Panc1 (cell line): ENCODE data around the gene TSHR.

ENCODE experiments used
- POLR2AphosphoS5 ChIP-seq: IDR thresholded peaks from 2 replicates; pipeline ENCODE4 v1.6.1; 2012; ENCODE audit warnings: mild to moderate bottlenecking, low read depth, low read length, moderate library complexity
- TF ChIP-seq, protein P1 (sequence below): fragments of 450-650 bp; IDR thresholded peaks from 2 replicates; pipeline ENCODE4 v1.5.1; 2017; ENCODE audit warnings: mild to moderate bottlenecking
- TF ChIP-seq, protein P2 (sequence below), 2 experiments: IDR thresholded peaks; 2 replicates each; pipeline ENCODE4 v1.6.1; 2011 to 2012; ENCODE audit warnings: low read depth in 2 of 2, control low read depth in 1 of 2, low read length in 1 of 2, mild to moderate bottlenecking in 1 of 2, moderate library complexity in 1 of 2; ENCODE audit not compliant: insufficient read depth in 1 of 2

DNA sequence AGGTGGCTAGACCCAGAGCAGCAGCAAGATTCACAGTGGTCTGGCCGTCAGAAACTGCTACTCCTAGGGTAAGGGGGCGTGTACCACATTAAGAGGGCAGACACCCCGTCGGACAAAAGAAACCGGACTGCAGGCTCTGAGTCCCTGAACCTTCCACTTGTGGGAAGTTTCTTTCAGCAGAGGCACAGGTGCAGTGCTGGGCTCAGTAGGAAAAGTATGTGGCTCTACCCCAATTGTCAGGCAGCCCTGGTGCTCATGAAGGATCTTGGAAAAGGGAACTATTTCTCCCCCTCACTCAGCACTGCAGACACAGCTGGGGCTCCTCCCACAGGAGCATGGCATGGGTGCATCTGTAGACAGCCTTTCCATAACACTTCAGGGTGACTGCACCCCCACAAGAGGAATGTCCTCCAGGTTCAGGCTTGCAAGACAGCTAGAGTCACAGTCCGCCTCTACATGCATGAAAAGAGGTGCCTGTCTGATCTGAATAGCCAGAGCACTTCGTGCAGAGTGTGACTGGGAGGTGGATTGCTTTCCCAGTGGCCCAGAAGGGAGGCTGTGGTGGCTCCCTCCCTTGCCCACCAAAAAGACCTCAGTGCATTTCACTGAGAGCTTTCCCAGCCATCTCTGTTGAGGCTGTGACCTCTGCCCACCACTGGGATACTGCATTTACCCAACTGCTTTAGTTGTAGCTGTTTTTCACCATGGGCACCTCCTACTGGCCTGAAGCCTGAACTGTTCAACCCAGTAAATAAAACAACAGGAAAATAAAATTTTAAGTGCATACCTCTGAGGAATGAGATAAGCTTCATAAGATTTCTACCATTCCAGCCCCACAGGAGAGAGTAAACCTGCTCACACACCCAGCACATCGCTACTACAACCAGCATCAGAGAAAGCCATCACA, 28.1 kb upstream of the TSHR start:
- TF ChIP-seq, protein P1, sequence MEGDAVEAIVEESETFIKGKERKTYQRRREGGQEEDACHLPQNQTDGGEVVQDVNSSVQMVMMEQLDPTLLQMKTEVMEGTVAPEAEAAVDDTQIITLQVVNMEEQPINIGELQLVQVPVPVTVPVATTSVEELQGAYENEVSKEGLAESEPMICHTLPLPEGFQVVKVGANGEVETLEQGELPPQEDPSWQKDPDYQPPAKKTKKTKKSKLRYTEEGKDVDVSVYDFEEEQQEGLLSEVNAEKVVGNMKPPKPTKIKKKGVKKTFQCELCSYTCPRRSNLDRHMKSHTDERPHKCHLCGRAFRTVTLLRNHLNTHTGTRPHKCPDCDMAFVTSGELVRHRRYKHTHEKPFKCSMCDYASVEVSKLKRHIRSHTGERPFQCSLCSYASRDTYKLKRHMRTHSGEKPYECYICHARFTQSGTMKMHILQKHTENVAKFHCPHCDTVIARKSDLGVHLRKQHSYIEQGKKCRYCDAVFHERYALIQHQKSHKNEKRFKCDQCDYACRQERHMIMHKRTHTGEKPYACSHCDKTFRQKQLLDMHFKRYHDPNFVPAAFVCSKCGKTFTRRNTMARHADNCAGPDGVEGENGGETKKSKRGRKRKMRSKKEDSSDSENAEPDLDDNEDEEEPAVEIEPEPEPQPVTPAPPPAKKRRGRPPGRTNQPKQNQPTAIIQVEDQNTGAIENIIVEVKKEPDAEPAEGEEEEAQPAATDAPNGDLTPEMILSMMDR: 0 out of 2 replicates have a peak, but pooled peaks have one; percentile 11
- TF ChIP-seq, protein P2, sequence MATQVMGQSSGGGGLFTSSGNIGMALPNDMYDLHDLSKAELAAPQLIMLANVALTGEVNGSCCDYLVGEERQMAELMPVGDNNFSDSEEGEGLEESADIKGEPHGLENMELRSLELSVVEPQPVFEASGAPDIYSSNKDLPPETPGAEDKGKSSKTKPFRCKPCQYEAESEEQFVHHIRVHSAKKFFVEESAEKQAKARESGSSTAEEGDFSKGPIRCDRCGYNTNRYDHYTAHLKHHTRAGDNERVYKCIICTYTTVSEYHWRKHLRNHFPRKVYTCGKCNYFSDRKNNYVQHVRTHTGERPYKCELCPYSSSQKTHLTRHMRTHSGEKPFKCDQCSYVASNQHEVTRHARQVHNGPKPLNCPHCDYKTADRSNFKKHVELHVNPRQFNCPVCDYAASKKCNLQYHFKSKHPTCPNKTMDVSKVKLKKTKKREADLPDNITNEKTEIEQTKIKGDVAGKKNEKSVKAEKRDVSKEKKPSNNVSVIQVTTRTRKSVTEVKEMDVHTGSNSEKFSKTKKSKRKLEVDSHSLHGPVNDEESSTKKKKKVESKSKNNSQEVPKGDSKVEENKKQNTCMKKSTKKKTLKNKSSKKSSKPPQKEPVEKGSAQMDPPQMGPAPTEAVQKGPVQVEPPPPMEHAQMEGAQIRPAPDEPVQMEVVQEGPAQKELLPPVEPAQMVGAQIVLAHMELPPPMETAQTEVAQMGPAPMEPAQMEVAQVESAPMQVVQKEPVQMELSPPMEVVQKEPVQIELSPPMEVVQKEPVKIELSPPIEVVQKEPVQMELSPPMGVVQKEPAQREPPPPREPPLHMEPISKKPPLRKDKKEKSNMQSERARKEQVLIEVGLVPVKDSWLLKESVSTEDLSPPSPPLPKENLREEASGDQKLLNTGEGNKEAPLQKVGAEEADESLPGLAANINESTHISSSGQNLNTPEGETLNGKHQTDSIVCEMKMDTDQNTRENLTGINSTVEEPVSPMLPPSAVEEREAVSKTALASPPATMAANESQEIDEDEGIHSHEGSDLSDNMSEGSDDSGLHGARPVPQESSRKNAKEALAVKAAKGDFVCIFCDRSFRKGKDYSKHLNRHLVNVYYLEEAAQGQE (IDR thresholded peaks at IDR 0.05; ENCODE audit: insufficient read depth in 1 of 2, low read depth in 2 of 2, low read length in 1 of 2): no peak
- TF ChIP-seq POLR2AphosphoS5: no peak
